Bronchial epithelial cell (primary cell): ENCODE measurements around the gene IGFALS. TPM values are rescaled to one million over a fixed set of nuclear protein-coding genes. Genes with fewer than 3 reads are reported as not detected.

Source experiments
- DNase-seq: peaks from one replicate; pipeline ENCODE4 v3.0.0-alpha.2; 2010; ENCODE audit warnings: low read depth
- FAIRE-seq: peaks from 2 replicates; lab custom pipeline; 2011; peaks lifted over from hg19 to GRCh38; lab: Jason Lieb, UNC
- H3K27me3 ChIP-seq: 2 replicates; pipeline ENCODE4 v1.5.1; 2011; ENCODE audit warnings: low read length; ENCODE audit not compliant: control insufficient read depth, insufficient read depth
- H3K36me3 ChIP-seq: 2 replicates; pipeline ENCODE4 v1.5.1; 2011; ENCODE audit warnings: low read length; ENCODE audit not compliant: control insufficient read depth, insufficient read depth
- H3K4me3 ChIP-seq: 2 replicates; pipeline ENCODE4 v1.5.1; 2011; ENCODE audit warnings: mild to moderate bottlenecking, low read depth, low read length, control low read depth
- total RNA-seq: library from RNA; depleted of rRNA; stranded (reverse); fragments of >200 nt; gene quantifications from 2 replicates; pipeline ENCODE4 v1.2.1, GENCODE V29; 2014
- TF ChIP-seq, protein P1 (sequence below): IDR thresholded peaks from 2 replicates; pipeline ENCODE4 v1.5.1; 2011; ENCODE audit warnings: mild to moderate bottlenecking, moderate library complexity, low read length, control low read depth, inconsistent platforms; ENCODE audit not compliant: insufficient read depth, severe bottlenecking

IGFALS gene
- total RNA-seq, 1 donor from 2014 or later, result not detected

DNA sequence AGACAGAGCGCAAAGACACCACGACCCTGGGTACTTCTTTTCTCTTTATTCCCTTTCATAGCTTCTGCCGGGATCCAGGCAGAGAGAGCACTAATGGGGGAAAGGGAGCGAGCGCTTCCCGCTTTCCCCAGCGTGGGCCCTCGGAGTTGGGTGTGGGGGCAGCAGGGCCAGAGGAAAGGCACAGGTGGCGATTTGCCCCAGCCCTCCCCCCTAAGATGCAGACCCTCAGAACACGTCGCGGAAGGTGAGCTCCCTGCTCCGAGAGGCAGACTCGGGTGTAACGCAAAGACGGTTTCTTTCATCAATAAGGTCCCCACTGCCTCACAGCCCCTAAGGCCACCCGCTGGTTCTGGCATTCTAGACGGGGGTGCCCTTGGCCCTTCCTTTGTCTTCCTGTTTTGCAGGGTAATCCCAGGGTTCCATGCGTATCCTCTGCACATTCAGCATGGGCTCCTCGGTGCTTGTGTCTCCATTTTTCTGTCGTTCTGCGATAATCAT, 21.6 kb downstream of the IGFALS start:
- no peak for DNase-seq
- peak overlapping the region; percentile 97 for H3K4me3 ChIP-seq
- H3K27me3 ChIP-seq, result no peaks in the 10 kb centered on the region
- no peak for FAIRE-seq
- H3K36me3 ChIP-seq, result peaks cover 31% of the 10 kb centered on the region
- TF ChIP-seq, protein P1, sequence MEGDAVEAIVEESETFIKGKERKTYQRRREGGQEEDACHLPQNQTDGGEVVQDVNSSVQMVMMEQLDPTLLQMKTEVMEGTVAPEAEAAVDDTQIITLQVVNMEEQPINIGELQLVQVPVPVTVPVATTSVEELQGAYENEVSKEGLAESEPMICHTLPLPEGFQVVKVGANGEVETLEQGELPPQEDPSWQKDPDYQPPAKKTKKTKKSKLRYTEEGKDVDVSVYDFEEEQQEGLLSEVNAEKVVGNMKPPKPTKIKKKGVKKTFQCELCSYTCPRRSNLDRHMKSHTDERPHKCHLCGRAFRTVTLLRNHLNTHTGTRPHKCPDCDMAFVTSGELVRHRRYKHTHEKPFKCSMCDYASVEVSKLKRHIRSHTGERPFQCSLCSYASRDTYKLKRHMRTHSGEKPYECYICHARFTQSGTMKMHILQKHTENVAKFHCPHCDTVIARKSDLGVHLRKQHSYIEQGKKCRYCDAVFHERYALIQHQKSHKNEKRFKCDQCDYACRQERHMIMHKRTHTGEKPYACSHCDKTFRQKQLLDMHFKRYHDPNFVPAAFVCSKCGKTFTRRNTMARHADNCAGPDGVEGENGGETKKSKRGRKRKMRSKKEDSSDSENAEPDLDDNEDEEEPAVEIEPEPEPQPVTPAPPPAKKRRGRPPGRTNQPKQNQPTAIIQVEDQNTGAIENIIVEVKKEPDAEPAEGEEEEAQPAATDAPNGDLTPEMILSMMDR, result no peak

DNA sequence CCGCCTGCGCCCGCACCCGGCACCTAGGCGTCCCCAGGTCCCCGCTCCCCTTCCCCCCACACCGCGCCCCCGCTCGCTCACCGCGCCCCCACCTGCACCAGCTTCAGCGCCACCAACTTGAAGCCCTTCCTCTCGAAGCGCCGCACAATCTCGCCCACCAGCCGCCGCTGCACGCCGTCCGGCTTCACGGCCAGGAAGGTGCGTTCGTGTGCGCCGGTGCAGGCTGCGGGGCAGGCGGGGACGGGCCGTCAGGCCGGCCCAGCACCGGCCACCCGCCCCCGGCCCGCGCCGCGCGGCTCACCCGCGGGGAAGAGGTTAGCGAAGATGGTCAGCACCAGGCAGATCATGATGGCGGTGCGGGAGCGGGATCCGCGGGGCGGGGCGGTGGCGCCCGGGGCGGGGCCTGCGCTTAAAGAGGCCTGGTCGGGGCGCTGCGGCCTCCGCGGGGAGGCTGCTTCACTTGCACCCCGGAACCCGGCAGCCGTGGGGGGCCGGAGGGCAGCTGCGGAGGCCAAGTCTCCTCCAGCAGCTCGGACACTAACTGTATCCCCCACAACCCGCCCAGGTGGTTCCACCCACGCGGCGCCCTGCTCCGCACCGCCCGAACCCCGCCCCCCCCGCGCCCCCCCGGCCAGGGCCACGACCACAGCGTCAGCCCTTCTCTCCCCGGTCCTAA, 22.2 kb downstream of the IGFALS start, which contains the start of gene NME3:
Gene NME3, minus strand, starts transcription at position 356 of the 676 bp plus-strand sequence. Its CDS starts 9 bp downstream, at position 347.
- H3K36me3 ChIP-seq, result peaks cover 27% of the 10 kb centered on the region
- DNase-seq (peak; percentile 35), FAIRE-seq (no peak)
- peak within 1 kb of the TSS; percentile 97 for H3K4me3 ChIP-seq
- TF ChIP-seq, protein P1, result no peak
- no peaks in the 10 kb centered on the region for H3K27me3 ChIP-seq

DNA sequence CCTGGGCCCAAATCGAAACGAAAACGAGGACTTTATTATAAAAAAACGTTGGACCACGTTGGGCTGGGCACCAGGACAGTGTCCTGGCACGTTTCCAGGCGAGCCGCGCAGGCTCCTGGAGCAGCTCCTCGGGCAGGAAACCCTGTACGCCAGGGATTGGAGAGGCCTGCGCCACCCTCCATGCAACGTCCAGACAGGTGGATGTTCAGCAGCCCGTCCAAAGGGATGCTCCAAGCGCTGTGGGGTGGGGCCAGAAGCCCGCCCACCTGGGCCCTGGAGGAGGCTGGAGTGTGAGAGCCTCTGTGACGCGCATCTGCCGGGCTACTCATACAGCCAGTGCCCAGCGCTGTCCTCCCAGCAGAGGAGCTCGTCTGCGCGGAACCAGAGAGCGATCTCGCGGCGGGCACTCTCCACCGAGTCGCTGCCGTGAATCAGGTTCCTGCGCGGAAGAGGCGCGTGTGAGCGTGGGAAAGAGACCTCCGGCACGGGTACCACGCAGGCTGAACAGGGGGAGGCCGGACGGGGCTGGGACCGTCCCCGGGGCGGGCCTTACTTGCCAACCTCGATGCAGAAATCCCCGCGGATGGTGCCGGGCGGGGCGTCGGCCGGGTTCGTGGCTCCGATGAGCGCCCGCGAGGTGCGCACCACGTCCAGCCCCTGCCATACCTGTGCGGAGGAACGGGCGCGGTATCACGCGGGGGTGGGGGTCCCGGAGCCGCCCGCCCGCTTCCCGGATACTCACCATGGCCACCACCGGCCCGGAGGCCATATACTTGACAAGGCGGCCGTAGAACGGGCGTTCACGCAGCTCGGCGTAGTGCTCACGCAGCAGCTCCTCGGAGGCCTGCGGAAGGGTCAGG, 22.9 kb downstream of the IGFALS start:
- Histone ChIP-seq H3K27me3 (no peaks in the 10 kb centered on the region), H3K4me3 (peak overlapping the region; percentile 97), H3K36me3 (peaks cover 25% of the 10 kb centered on the region)
- TF ChIP-seq, protein P1, result no peak
- FAIRE-seq (no peak), DNase-seq (peak; percentile 65)

DNA sequence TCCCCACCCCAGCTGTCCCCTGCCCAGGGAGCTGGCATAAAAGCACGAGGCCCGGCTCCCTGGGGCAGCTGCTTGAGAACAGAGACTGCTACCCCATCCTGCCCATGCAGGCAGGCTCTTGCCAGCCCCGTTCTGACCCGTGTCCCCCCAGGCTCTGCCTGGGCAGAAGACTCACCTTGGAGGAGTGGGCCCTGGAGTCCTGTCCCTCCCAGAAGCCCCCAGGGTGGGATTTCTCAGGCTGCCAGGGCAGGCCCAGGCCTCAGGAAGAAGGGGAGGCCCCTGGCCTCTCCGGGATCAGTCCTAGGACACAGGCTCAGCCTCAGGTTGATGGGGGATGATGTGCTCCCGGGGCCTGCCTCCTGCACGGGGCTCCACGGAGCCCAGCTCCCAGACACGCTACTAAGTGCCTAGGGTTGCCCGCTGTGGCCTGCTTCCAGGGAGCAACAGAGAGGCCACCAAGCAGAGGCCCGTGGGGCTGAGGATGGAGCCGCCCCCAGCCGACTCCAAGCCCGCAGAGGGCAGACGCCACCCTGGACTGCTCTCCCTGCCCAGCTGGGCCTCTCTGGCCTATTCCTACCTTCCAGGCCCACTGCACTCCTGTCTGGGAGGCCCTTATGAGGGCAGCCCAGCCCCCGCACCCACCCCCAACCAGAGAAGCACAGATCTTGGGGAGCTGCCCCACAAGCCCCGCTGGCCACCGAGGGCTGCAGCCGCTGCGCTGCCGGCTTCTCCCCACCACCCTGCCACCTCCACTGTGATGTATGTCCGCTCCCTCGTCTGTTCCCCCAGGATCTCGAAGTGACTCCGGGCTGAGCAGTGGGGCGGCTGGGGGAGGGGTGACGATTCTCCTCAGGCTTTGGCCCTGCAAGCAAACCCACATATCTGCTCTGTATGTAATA, 23.9 kb downstream of the IGFALS start:
- Histone ChIP-seq H3K27me3 (no peaks in the 10 kb centered on the region), H3K36me3 (peaks cover 30% of the 10 kb centered on the region), H3K4me3 (no peak overlapping the region)
- FAIRE-seq (no peak), DNase-seq (no peak)
- TF ChIP-seq, protein P1, result no peak

DNA sequence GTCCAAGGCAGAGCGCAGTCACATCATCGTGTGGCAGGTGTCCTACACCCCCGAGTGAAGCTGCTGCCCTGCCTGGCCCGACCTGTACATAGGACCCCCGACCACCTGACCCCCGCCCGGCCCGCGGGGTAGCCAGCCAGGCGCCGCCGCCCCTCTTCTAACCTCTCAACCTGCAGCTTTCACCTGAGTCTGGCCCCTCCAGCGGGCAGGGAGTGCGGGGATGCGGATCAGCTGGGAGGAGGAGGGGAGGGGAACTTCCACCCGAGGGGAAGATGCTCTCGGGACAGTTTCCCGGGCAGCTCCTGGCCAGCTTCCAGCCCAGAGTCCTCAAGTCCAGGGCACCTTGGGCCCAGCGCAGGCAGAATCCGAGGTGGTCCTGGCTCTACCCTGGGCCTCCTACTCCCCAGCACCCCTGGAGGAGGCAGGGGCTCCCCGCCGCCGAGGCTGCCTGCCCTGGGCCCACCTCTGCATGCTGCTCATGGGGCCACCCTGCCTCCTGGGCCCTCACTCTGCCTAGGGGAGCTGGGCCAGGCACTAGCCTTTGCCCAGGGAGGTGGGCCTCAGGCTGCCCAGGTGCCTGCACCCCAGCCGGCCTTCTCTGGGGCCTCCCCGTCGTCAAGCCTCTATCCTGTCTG, 24.6 kb downstream of the IGFALS start:
- no peak for FAIRE-seq
- TF ChIP-seq, protein P1, result no peak
- H3K27me3 ChIP-seq, result no peaks in the 10 kb centered on the region
- DNase-seq, result no peak
- H3K4me3 ChIP-seq, result no peak overlapping the region
- peaks cover 36% of the 10 kb centered on the region for H3K36me3 ChIP-seq
